Astrocyte (in vitro differentiated cells and primary cell): ENCODE data around the gene CUEDC1.

ENCODE experiments used
- CTCF ChIP-seq: IDR thresholded peaks from 2 replicates; pipeline ENCODE4 v1.5.1; 2011; ENCODE audit warnings: low read depth, mild to moderate bottlenecking, inconsistent platforms, low read length, moderate library complexity; ENCODE audit not compliant: insufficient read depth
- EZH2 ChIP-seq: IDR thresholded peaks from 2 replicates; pipeline ENCODE4 v1.6.1; 2012; ENCODE audit warnings: mild to moderate bottlenecking, low read length, inconsistent platforms; ENCODE audit not compliant: insufficient read depth

- TF ChIP-seq CTCF (no peak), EZH2 (no peak)
These were observed 135.9 kb downstream of the CUEDC1 start for GRCh38 chr17:57819285-57819684.
